ENCODE data around the gene RFC4. TPM values are rescaled to one million over a fixed set of nuclear protein-coding genes. Genes with fewer than 3 reads are reported as not detected.

RFC4 gene
- total and polyA plus RNA-seq, 12 donors = 5.8 to 18.8 (median 8.1) TPM

DNA sequence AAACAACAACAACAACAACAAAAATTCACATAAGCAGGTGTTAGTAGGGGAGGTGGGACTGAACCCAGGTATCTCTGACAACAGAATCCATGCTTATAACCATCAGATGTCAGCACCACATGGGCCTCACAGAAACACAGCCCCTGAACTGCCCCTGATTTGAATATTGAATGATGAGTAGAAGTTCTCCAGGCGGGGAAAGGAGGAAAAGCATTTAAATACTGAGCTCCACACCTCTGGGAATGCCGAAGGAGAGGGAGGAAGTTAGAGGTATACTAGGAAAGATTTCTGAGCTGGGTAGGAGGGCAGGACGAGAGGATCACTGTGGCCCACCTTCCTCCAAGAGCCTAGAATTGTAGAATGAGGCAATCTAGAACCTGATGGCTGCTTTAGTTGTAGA is 54.8 kb downstream of the RFC4 start:
- no peaks in the 10 kb centered on the region for H3K27me3 ChIP-seq
- H3K9me3 ChIP-seq = no peaks in the 10 kb centered on the region
- intact Hi-C loops (cut with DNase I) = loop anchor here in 4 of 10 donors (5.0 to 10.0 kb wide), 2 partner anchors 134 to 137 kb away; partner anchors contain the start of gene AHSG (in 1 of the 4)
- no peak overlapping the region for H3K4me3 ChIP-seq
- DNase-seq = no peak
- H3K4me1 ChIP-seq = peaks cover 0 to 8% (median 4%) of the 10 kb centered on the region in 9 donors
- WGBS, 2 donors = 42 to 51% methylated on average over 3 of the region's 3 CpGs
- no peak for TF ChIP-seq CTCF (IDR thresholded peaks at IDR 0.05)
- no peak for ATAC-seq
- H3K36me3 ChIP-seq = no peaks in the 10 kb centered on the region
- peak overlapping the region in 4 of 10 donors; percentile 3 to 30 (median 20) for H3K27ac ChIP-seq

GRCh38 chr3:186750316-186750715 is 56.0 kb downstream of the RFC4 start:
- H3K27ac ChIP-seq = no peak overlapping the region
- H3K27me3 ChIP-seq = no peaks in the 10 kb centered on the region
- intact Hi-C loops (cut with DNase I) = loop anchor here in 4 of 10 donors (5.0 to 10.0 kb wide), 2 partner anchors 133 to 136 kb away; partner anchors contain the start of gene AHSG (in 1 of the 4)
- 98% methylated on average over 2 of the region's 2 CpGs for WGBS, 2 donors
- no peak for DNase-seq
- no peak for TF ChIP-seq CTCF (IDR thresholded peaks at IDR 0.05)
- H3K4me1 ChIP-seq = peaks cover 0 to 15% (median 5%) of the 10 kb centered on the region in 9 donors
- no peaks in the 10 kb centered on the region for H3K9me3 ChIP-seq
- ATAC-seq = no peak
- H3K4me3 ChIP-seq = no peak overlapping the region
- no peaks in the 10 kb centered on the region for H3K36me3 ChIP-seq

- ATAC-seq = peak; percentile 64 to 94 (median 80)
- H3K4me1 ChIP-seq = peaks cover 0 to 7% (median 0%) of the 10 kb centered on the region in 9 donors
- intact Hi-C loops (cut with DNase I) = loop anchor here in 1 of 10 donors (10.0 kb wide), 1 partner anchor 121 kb away; no protein-coding TSS in a partner anchor
- WGBS, 2 donors = 12 to 15% methylated on average over 10 of the region's 10 CpGs
- no peak overlapping the region for H3K27ac ChIP-seq
- no peaks in the 10 kb centered on the region for H3K27me3 ChIP-seq
- no peak for TF ChIP-seq CTCF (IDR thresholded peaks at IDR 0.05)
- H3K9me3 ChIP-seq = no peaks in the 10 kb centered on the region
- H3K4me3 ChIP-seq = no peak overlapping the region
- H3K36me3 ChIP-seq = no peaks in the 10 kb centered on the region
- peak in 1 of 2 donors; percentile 26 for DNase-seq
Measured at GRCh38 chr3:186746008-186746407, 60.3 kb downstream of the RFC4 start.

- no peak overlapping the region for H3K27ac ChIP-seq
- no peak overlapping the region for H3K4me3 ChIP-seq
- WGBS, 2 donors = 78 to 81% methylated on average over 3 of the region's 3 CpGs
- DNase-seq (no peak), ATAC-seq (no peak)
- no peak for TF ChIP-seq CTCF (IDR thresholded peaks at IDR 0.05)
- H3K36me3 ChIP-seq = no peaks in the 10 kb centered on the region
- H3K9me3 ChIP-seq = no peaks in the 10 kb centered on the region
- intact Hi-C loops (cut with DNase I) = loop anchor here in 1 of 10 donors (10.0 kb wide), 1 partner anchor 119 kb away; no protein-coding TSS in a partner anchor
- H3K4me1 ChIP-seq = peaks cover 0 to 7% (median 0%) of the 10 kb centered on the region in 9 donors
- peaks cover 0 to 6% (median 0%) of the 10 kb centered on the region in 7 donors for H3K27me3 ChIP-seq
Measured at GRCh38 chr3:186743666-186744065, 62.6 kb downstream of the RFC4 start.
